K562 (cell line): ENCODE results near the gene PRSS57.
A peak's percentile ranks its signal among the peaks of the same experiment; 100 is the strongest.
"Not testable (repeated sequence)": the region's sequence is repeated elsewhere in the genome, so short reads cannot be mapped to it uniquely, and the experiment has no call there.

Source experiments
- CREM ChIP-seq: IDR thresholded peaks from 2 replicates; pipeline ENCODE4 v1.6.1; 2014; ENCODE audit warnings: antibody characterized with exemption, low read depth
- DPF2 ChIP-seq: fragments of 450-650 bp; IDR thresholded peaks from 2 replicates; pipeline ENCODE4 v1.6.1; 2016
- JUN ChIP-seq, 2 experiments: sonication (generic) in 1 of 2; formaldehyde crosslinking in 1 of 2; IDR thresholded peaks; 2 replicates each; pipeline versions ENCODE4 v1.6.1 to v1.8.0; 2012 to 2022; ENCODE audit warnings: borderline replicate concordance in 2 of 2, mild to moderate bottlenecking in 2 of 2, improper control_type of control experiment in 1 of 2, low read depth in 1 of 2, low read length in 1 of 2, missing genetic modification reagents in 1 of 2
- KLF10 ChIP-seq: fragments of 250-450 bp; sonication (Bioruptor Pico); IDR thresholded peaks from 2 replicates; pipeline ENCODE4 v1.6.1; 2021; ENCODE audit warnings: matching md5 sums
- RNF2 ChIP-seq: sonication (generic); IDR thresholded peaks from 2 replicates; pipeline ENCODE4 v1.6.1; 2016
- SP1 ChIP-seq: sonication (generic); formaldehyde crosslinking; IDR thresholded peaks from 2 replicates; pipeline ENCODE4 v1.8.1; 2022; ENCODE audit warnings: mild to moderate bottlenecking, missing genetic modification reagents
- ZFP1 ChIP-seq: fragments of 450-650 bp; formaldehyde crosslinking; IDR thresholded peaks from 2 replicates; pipeline ENCODE4 v1.4.0; 2020; ENCODE audit warnings: mild to moderate bottlenecking, mixed read lengths
- ZNF232 ChIP-seq: sonication (generic); formaldehyde crosslinking; IDR thresholded peaks from 2 replicates; pipeline ENCODE4 v1.8.0; 2022; ENCODE audit warnings: mild to moderate bottlenecking, missing genetic modification reagents
- ZNF507 ChIP-seq: conservative IDR thresholded peaks from 2 replicates; pipeline ENCODE4 v1.6.1; 2017; ENCODE audit warnings: missing genetic modification characterization, missing compliant biosample characterization
- TF ChIP-seq, protein P1 (sequence below): fragments of 250-450 bp; sonication (Bioruptor Pico); IDR thresholded peaks from 2 replicates; pipeline ENCODE4 v1.8.0; 2021; ENCODE audit warnings: moderate library complexity, mild to moderate bottlenecking, inconsistent platforms
- TF ChIP-seq, protein P2 (sequence below), 3 experiments: IDR thresholded peaks in 2 of 3; conservative IDR thresholded peaks in 1 of 3; 2 replicates each; pipeline ENCODE4 v1.5.1; 2011 to 2012; ENCODE audit warnings: low read length in 3 of 3, mild to moderate bottlenecking in 3 of 3, control low read depth in 2 of 3, improper control_type of control experiment in 1 of 3, inconsistent platforms in 1 of 3, low read depth in 1 of 3, mixed read lengths in 1 of 3, moderate library complexity in 1 of 3; ENCODE audit not compliant: insufficient read depth in 2 of 3

DNA sequence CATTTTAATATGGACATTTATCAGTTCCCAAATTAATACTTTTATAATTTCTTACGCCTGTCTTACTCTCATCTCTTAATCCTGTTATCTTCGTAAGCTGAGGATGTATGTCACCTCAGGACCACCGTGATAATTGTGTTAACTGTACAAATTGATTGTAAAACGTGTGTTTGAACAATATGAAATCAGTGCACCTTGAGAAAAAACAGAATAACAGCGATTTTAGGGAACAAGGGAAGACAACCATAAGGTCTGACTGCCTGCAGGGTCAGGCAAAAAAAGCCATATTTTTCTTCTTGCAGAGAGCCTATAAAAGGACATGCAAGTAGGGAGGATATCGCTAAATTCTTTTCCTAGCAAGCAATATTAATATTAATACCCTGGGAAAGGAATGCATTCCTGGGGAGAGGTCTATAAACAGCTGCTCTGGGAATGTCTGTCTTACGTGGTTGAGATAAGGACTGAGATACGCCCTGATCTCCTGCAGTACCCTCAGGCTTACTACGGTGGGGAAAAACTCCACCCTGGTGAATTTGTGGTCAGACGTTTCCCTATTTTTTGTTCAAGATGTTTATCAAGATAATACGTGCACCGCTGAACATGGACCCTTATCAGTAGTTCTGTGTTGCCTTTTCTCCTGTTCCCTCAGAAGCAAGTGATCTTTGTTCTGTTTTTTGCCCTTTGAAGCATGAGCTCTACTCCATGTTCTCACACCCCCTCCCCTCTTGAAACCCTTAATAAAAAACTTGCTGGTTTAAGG is 26.4 kb downstream of the PRSS57 start:
- not testable (repeated sequence) for TF ChIP-seq ZNF507 (tag); ZFP1; RNF2; JUN (IDR thresholded peaks at IDR 0.05; ENCODE audit: borderline replicate concordance, low read depth, low read length); JUN (CRISPR knock-in tag; IDR thresholded peaks at IDR 0.05; ENCODE audit: borderline replicate concordance); KLF10 (CRISPR knock-in tag); ZNF232 (CRISPR knock-in tag)
- TF ChIP-seq CREM (peak; percentile 27; the same call in 1 of the 2 replicates), DPF2 (0 out of 2 replicates have a peak, but pooled peaks have one; percentile 19), SP1 (peak; percentile 62)
- TF ChIP-seq, protein P1, sequence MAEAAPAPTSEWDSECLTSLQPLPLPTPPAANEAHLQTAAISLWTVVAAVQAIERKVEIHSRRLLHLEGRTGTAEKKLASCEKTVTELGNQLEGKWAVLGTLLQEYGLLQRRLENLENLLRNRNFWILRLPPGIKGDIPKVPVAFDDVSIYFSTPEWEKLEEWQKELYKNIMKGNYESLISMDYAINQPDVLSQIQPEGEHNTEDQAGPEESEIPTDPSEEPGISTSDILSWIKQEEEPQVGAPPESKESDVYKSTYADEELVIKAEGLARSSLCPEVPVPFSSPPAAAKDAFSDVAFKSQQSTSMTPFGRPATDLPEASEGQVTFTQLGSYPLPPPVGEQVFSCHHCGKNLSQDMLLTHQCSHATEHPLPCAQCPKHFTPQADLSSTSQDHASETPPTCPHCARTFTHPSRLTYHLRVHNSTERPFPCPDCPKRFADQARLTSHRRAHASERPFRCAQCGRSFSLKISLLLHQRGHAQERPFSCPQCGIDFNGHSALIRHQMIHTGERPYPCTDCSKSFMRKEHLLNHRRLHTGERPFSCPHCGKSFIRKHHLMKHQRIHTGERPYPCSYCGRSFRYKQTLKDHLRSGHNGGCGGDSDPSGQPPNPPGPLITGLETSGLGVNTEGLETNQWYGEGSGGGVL (CRISPR knock-in tag) = not testable (repeated sequence)
- TF ChIP-seq, protein P2, sequence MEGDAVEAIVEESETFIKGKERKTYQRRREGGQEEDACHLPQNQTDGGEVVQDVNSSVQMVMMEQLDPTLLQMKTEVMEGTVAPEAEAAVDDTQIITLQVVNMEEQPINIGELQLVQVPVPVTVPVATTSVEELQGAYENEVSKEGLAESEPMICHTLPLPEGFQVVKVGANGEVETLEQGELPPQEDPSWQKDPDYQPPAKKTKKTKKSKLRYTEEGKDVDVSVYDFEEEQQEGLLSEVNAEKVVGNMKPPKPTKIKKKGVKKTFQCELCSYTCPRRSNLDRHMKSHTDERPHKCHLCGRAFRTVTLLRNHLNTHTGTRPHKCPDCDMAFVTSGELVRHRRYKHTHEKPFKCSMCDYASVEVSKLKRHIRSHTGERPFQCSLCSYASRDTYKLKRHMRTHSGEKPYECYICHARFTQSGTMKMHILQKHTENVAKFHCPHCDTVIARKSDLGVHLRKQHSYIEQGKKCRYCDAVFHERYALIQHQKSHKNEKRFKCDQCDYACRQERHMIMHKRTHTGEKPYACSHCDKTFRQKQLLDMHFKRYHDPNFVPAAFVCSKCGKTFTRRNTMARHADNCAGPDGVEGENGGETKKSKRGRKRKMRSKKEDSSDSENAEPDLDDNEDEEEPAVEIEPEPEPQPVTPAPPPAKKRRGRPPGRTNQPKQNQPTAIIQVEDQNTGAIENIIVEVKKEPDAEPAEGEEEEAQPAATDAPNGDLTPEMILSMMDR (IDR thresholded peaks at IDR 0.05 in 2 of 3, conservative IDR thresholded peaks at IDR 0.05 in 1 of 3; ENCODE audit: insufficient read depth in 2 of 3, low read depth in 1 of 3, low read length in 3 of 3) = not testable (repeated sequence)
